HL-60 (cell line): ENCODE data around the gene DCTD.

ENCODE experiments used
- DNase-seq, 2 experiments: peaks; one replicate each; pipeline ENCODE4 v3.0.0-alpha.2; 2010 to 2020; ENCODE audit warnings: low read depth in 1 of 2, low spot score in 1 of 2
- H3K27ac ChIP-seq: fragments of 250-450 bp; sonication (Bioruptor Pico); replicated peaks from 2 replicates; pipeline ENCODE4 v1.5.1; 2020; ENCODE audit warnings: mild to moderate bottlenecking, moderate library complexity
- H3K27me3 ChIP-seq: fragments of 250-450 bp; sonication (Bioruptor Pico); 2 replicates; pipeline ENCODE4 v1.5.1; 2021; ENCODE audit warnings: mild to moderate bottlenecking, moderate library complexity; ENCODE audit not compliant: insufficient read depth, poor library complexity, severe bottlenecking
- H3K4me3 ChIP-seq: replicated peaks from 2 replicates; pipeline ENCODE4 v1.5.1; 2011; ENCODE audit warnings: mild to moderate bottlenecking, control low read depth, low read length; ENCODE audit not compliant: insufficient read depth
- CTCF ChIP-seq: IDR thresholded peaks from one replicate; pipeline ENCODE4 v1.5.1; 2011; ENCODE audit warnings: low read length, control low read depth, inconsistent platforms; ENCODE audit not compliant: insufficient read depth
- GABPA ChIP-seq: IDR thresholded peaks from 2 replicates; pipeline ENCODE4 v1.6.1; 2012; ENCODE audit warnings: low read depth
- POLR2AphosphoS5 ChIP-seq: IDR thresholded peaks from 2 replicates; pipeline ENCODE4 v1.6.1; 2012; ENCODE audit warnings: low read depth
- REST ChIP-seq: IDR thresholded peaks from 2 replicates; pipeline ENCODE4 v1.6.1; 2012; ENCODE audit warnings: low read depth; ENCODE audit not compliant: insufficient replicate concordance
- SPI1 ChIP-seq: IDR thresholded peaks from 2 replicates; pipeline ENCODE4 v1.6.1; 2012; ENCODE audit warnings: low read depth, mild to moderate bottlenecking, borderline replicate concordance

DCTD gene

GRCh38 chr4:182861346-182861745, 55.8 kb downstream of the DCTD start:
- TF ChIP-seq REST (no peak), GABPA (no peak), CTCF (no peak), SPI1 (no peak), POLR2AphosphoS5 (no peak)
- Histone ChIP-seq H3K27ac (no peak overlapping the region), H3K27me3 (no peaks in the 10 kb centered on the region), H3K4me3 (no peak overlapping the region)
- DNase-seq = no peak

- no peak overlapping the region for H3K27ac ChIP-seq
- no peaks in the 10 kb centered on the region for H3K27me3 ChIP-seq
- TF ChIP-seq GABPA (no peak), POLR2AphosphoS5 (no peak), CTCF (no peak), REST (no peak), SPI1 (no peak)
- H3K4me3 ChIP-seq = no peak overlapping the region
- no peak for DNase-seq
These were observed 57.5 kb downstream of the DCTD start for GRCh38 chr4:182859730-182860129.

GRCh38 chr4:182858711-182859110, 58.5 kb downstream of the DCTD start:
- H3K27me3 ChIP-seq = no peaks in the 10 kb centered on the region
- TF ChIP-seq SPI1 (no peak), CTCF (no peak), POLR2AphosphoS5 (no peak), REST (no peak), GABPA (no peak)
- DNase-seq = no peak
- no peak overlapping the region for H3K4me3 ChIP-seq
- no peak overlapping the region for H3K27ac ChIP-seq
